PC-9 (cell line): ENCODE measurements around the gene HS3ST3B1.

Experiments used
- EZH2 ChIP-seq: fragments of 200-600 bp; sonication (generic); IDR thresholded peaks from 2 replicates; pipeline ENCODE4 v1.8.0; 2017; ENCODE audit warnings: antibody characterized with exemption, low read depth
- TF ChIP-seq, protein P1 (sequence below): fragments of 200-600 bp; sonication (generic); conservative IDR thresholded peaks from 2 replicates; pipeline ENCODE4 v1.6.1; 2017; ENCODE audit warnings: mixed run types, antibody characterized with exemption, mild to moderate bottlenecking, moderate library complexity

DNA sequence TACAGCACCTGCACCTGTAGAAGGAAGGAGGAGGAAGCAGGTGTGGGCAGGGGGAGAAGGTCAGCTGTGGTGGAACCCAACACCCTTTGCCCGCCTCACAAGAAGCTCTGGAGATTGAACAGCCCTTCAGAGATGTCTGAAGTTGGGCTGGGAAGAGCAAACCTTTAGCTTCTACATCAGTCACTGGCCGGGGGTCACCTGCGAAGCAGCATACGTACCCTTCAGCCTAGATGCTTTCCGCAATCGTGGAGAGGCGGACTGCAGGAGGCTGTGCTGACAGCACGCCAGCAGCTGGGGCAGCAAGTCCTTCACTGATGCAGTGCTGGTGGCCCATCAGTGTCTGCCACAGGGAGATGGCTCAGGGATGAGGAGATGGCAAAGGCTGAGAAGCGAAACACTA lies 5.2 kb upstream of the HS3ST3B1 start:
- TF ChIP-seq, protein P1, sequence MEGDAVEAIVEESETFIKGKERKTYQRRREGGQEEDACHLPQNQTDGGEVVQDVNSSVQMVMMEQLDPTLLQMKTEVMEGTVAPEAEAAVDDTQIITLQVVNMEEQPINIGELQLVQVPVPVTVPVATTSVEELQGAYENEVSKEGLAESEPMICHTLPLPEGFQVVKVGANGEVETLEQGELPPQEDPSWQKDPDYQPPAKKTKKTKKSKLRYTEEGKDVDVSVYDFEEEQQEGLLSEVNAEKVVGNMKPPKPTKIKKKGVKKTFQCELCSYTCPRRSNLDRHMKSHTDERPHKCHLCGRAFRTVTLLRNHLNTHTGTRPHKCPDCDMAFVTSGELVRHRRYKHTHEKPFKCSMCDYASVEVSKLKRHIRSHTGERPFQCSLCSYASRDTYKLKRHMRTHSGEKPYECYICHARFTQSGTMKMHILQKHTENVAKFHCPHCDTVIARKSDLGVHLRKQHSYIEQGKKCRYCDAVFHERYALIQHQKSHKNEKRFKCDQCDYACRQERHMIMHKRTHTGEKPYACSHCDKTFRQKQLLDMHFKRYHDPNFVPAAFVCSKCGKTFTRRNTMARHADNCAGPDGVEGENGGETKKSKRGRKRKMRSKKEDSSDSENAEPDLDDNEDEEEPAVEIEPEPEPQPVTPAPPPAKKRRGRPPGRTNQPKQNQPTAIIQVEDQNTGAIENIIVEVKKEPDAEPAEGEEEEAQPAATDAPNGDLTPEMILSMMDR = no peak
- TF ChIP-seq EZH2 = no peak
